ENCODE measurements around the gene MBD4.

MBD4 gene

DNA sequence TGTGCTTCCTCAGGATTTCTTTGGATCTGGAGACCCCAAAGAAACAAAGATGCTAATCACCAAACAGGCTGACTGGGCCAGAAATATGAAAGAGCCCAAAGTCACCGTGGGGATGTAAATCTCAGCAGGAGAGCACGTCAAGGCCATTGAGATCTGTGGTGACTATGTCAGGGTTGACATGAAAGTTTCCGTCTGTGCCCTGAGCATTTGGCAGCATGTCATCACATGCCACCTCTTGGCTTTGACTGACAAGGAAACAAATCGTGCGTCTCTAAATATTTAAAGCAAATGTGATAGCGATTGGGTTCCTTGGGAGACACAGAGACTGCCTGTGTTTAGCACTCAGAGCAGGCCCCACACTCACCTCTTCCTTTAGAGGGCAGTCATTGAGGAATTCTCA, 46.5 kb downstream of the MBD4 start:
- TF ChIP-seq, protein P1, sequence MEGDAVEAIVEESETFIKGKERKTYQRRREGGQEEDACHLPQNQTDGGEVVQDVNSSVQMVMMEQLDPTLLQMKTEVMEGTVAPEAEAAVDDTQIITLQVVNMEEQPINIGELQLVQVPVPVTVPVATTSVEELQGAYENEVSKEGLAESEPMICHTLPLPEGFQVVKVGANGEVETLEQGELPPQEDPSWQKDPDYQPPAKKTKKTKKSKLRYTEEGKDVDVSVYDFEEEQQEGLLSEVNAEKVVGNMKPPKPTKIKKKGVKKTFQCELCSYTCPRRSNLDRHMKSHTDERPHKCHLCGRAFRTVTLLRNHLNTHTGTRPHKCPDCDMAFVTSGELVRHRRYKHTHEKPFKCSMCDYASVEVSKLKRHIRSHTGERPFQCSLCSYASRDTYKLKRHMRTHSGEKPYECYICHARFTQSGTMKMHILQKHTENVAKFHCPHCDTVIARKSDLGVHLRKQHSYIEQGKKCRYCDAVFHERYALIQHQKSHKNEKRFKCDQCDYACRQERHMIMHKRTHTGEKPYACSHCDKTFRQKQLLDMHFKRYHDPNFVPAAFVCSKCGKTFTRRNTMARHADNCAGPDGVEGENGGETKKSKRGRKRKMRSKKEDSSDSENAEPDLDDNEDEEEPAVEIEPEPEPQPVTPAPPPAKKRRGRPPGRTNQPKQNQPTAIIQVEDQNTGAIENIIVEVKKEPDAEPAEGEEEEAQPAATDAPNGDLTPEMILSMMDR (IDR thresholded peaks at IDR 0.05): no peak

DNA sequence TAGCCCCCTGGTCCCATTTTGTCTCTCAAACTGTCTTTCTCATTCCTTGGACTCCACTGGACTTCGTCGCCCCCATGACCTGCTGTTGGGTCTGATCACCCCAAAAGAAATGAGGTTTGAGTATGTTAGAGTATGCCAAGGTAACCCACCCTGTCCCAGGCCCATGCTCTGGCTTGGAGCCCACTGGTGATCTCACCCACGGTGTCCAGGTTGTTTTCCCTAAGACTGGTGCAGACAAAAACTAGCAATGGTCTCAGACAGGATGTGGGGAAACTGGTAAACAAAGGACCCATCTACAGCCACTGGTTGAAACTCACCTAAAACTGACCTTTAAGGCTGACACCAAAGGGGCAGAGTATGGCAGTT, 50.2 kb downstream of the MBD4 start:
- TF ChIP-seq, protein P1 (IDR thresholded peaks at IDR 0.05): no peak

GRCh38 chr3:129387487-129387886, 52.3 kb downstream of the MBD4 start:
- TF ChIP-seq, protein P1 (IDR thresholded peaks at IDR 0.05): no peak

DNA sequence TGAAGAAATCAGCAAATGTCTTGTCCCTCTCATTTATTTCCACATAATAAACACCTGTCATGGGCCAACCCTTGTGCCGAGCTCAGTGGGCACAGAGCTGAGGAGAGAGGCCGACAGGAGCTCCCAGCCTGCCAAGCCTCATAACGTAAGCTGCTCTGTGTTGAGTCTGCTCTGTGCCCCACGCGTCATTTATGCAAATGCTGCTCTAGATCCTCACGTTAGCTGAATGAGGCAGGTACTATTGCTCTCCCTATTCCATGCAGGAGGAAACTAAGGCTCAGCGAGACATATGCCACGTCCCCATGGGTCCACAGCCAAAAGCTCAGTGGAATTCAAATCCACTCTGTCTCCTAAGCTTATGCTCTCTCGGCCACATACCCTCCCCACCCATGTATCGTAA, 52.8 kb downstream of the MBD4 start:
- TF ChIP-seq, protein P1 (IDR thresholded peaks at IDR 0.05): no peak

- TF ChIP-seq, protein P1 (IDR thresholded peaks at IDR 0.05): no peak
Observed at GRCh38 chr3:129384594-129385323, 55.0 kb downstream of the MBD4 start.

DNA sequence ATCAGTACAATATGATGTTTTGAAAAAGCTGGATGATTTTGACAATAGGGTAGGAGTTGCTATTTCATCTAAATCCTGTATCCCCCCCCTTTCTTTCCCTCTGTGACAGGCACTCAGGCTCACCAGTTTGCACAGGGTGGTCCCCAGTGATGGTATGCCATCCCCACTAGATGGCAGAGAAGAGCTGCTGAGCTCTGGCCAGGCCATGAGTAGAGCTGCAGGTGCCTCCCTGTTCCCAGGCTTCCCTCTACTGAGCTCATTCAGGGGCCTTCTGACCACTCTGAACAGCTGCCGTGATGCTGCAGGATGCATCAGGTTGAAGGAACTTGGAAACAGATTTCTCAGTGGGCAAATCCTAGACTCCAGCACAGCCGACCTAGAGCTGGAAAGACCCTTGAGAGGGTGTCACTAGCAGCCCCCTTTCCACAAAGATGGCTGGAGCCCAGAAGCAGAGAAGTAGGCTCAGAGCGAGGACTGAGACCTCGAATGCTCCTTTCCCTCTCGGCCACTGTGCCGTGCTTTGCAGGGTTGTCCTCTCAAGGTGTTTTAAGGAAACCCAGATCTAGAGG, 56.4 kb downstream of the MBD4 start:
- TF ChIP-seq, protein P1 (IDR thresholded peaks at IDR 0.05): peak; percentile 79

DNA sequence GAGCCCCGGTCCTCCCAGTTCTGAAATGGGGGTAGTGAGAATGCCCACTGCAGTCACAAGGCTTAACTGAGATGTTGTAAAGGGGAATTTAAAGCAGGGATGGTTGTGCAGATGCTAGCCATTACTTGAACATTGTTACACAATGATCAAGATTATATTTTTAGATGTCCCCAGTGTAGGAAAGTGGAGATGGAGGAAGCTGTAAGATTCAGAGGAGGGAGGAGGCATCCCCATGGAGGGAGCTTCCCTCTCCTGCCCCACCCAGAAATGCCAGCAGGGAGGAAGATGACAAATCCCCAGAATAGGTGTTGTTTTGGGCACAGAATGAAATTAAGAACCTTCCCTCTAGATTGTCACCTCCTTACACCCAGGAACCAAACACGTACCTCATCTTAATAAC, 57.4 kb downstream of the MBD4 start:
- TF ChIP-seq, protein P1 (IDR thresholded peaks at IDR 0.05): no peak

All from LNCAP (cell line).